Suprapubic skin (tissue), 3 donors: ENCODE results near the gene SIDT1.

Experiments used
- CTCF ChIP-seq, 2 donors: fragments of 200-600 bp in 1 of 2; fragments of 450-650 bp in 1 of 2; sonication (generic) in 1 of 2; IDR thresholded peaks; one replicate each; pipeline ENCODE4 v1.5.1; 2016 to 2019; ENCODE audit warnings: antibody characterized with exemption in 2 of 2, mild to moderate bottlenecking in 1 of 2, moderate library complexity in 1 of 2
- POLR2AphosphoS5 ChIP-seq, 3 donors: sonication (generic); formaldehyde crosslinking; IDR thresholded peaks; one replicate each; pipeline ENCODE4 v1.6.1; 2017; ENCODE audit warnings: antibody characterized with exemption in 3 of 3

- no peak for TF ChIP-seq POLR2AphosphoS5 (IDR thresholded peaks at IDR 0.05)
- TF ChIP-seq CTCF (IDR thresholded peaks at IDR 0.05): no peak
These were observed 111.2 kb downstream of the SIDT1 start for GRCh38 chr3:113643583-113643982.
